Kidney (tissue), 14 donors: ENCODE measurements around the gene RBMS3. TPM values are rescaled to one million over a fixed set of nuclear protein-coding genes. Genes with fewer than 3 reads are reported as not detected.

Experiments
- DNase-seq, 5 donors: peaks; one replicate each; pipeline ENCODE4 v3.0.0-alpha.2; 2013 to 2020
- FAIRE-seq: peaks from 2 replicates; lab custom pipeline; 2012; peaks lifted over from hg19 to GRCh38; lab: Jason Lieb, UNC
- H3K27ac ChIP-seq, 2 donors: one replicate each; pipeline ENCODE4 v1.7.0; 2013; ENCODE audit warnings: low read depth in 2 of 2, low read length in 2 of 2, inconsistent platforms in 1 of 2
- H3K27me3 ChIP-seq: one replicate; pipeline ENCODE4 v1.7.1; 2013; ENCODE audit warnings: low read length, inconsistent platforms; ENCODE audit not compliant: control insufficient read depth, insufficient read depth
- H3K36me3 ChIP-seq, 3 donors: one replicate each; pipeline versions ENCODE4 v1.7.0 to v1.7.1; 2013; ENCODE audit warnings: low read length in 3 of 3, control low read depth in 1 of 3, inconsistent platforms in 1 of 3; ENCODE audit not compliant: insufficient read depth in 3 of 3, control insufficient read depth in 2 of 3
- H3K4me1 ChIP-seq, 3 donors: one replicate each; pipeline versions ENCODE4 v1.7.0 to v1.7.1; 2013; ENCODE audit warnings: low read length in 3 of 3, inconsistent platforms in 1 of 3, low read depth in 1 of 3; ENCODE audit not compliant: control insufficient read depth in 2 of 3, insufficient read depth in 2 of 3
- H3K4me3 ChIP-seq, 3 donors: one replicate each; pipeline versions ENCODE4 v1.7.0 to v1.8.1; 2013; ENCODE audit warnings: low read length in 3 of 3, control low read depth in 1 of 3, inconsistent platforms in 1 of 3
- H3K9ac ChIP-seq, 3 donors: one replicate each; pipeline versions ENCODE4 v1.7.0 to v1.7.1; 2013; ENCODE audit warnings: low read length in 3 of 3, control low read depth in 1 of 3, inconsistent platforms in 1 of 3
- H3K9me3 ChIP-seq, 3 donors: one replicate each; pipeline versions ENCODE4 v1.7.0 to v1.7.1; 2013; ENCODE audit warnings: low read length in 3 of 3, control low read depth in 1 of 3, inconsistent platforms in 1 of 3; ENCODE audit not compliant: control insufficient read depth in 2 of 3, insufficient read depth in 1 of 3
- intact Hi-C: fragments of 100-400 bp; cut with DNase I; formaldehyde crosslinking; loops from one replicate; pipeline ENCODE4 v1.11.1; 2022
- polyA plus RNA-seq: library from polyadenylated mRNA; stranded (reverse); fragments of 350-450 nt; fragmentation: Illumina TruSeq; extraction: RNeasy Lipid Tissue Mini Kit (QIAGEN cat#74804); gene quantifications from one replicate; pipeline ENCODE4 v1.2.3, GENCODE V29; 2014; ENCODE audit warnings: low read depth, low replicate concordance; ENCODE audit not compliant: insufficient read depth
- total RNA-seq: library from RNA; stranded (reverse); fragmentation: NEBNext Ultra II Directional; extraction: Animal tissue kit (Norgen Biotek cat#: 25700); gene quantifications from one replicate; pipeline ENCODE4 v1.2.1, GENCODE V29; 2021
- TF ChIP-seq, protein P1 (sequence below): IDR thresholded peaks from 3 replicates; pipeline ENCODE4 v1.5.1; 2012; ENCODE audit warnings: mild to moderate bottlenecking, moderate library complexity, borderline replicate concordance; ENCODE audit not compliant: insufficient read depth; ENCODE audit errors: extremely low read depth
- donor health status: control.
- donor health status: control.
- donor health status: control.
- donor health status: control.
- donor health status: control.
- donor health status: DM: yes; HTN: yes; CAD: no.
- donor health status: Normal renal cell carcinoma (clear cell type).

Gene RBMS3
- total and polyA plus RNA-seq, 2 donors from 2014 or later, result 3.2 to 48.8 TPM

DNA sequence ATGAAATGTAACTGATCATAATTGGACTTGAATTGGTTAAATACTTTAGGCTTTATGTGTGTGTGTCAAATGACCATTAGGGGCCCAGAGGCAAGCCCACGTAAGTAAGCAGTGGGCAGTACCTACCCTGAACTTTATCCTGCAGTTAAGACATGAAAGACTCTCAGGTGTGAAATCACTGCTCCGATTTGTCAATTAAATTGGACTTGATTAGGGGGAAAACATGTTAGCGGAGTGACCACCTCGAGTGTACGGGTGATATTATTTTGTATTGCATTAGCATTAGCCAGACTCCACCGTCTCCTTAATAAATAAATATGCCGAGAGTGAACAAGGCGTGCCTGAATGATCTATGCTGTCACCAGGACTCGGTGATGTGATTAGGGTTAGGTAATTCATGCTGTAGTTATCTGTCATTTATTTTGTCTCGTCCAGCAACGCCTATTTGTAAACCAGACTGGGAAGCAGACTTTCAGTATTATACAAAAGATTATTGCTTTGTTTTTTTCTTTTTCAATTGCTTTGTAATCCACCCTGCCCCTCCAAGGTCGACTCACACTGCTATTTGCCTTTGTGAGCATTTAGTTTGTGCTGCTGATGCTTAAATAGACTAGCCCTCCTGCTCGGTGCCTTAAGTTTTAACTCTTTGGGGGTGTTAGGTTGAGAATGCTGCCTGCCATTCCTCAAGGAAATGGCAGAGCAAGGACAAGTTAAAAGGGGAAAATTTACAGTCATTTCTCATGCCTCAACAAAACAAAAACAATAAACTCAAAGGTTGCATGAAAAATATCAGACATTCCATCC lies 1.8 kb downstream of the RBMS3 start:
- H3K4me3 ChIP-seq, result peak overlapping the region; percentile 84 to 93 (median 88)
- peak overlapping the region; percentile 68 to 89 for H3K27ac ChIP-seq
- no peaks in the 10 kb centered on the region for H3K9me3 ChIP-seq
- H3K27me3 ChIP-seq, result no peaks in the 10 kb centered on the region
- peak in 3 of 5 donors; percentile 17 to 66 (median 63) for DNase-seq
- H3K4me1 ChIP-seq, result peaks cover 0 to 2% (median 0%) of the 10 kb centered on the region in 3 donors
- H3K36me3 ChIP-seq, result no peaks in the 10 kb centered on the region
- peak overlapping the region; percentile 74 to 94 (median 85) for H3K9ac ChIP-seq
- intact Hi-C loops, result no loop called here
- FAIRE-seq, result no peak
- TF ChIP-seq, protein P1, sequence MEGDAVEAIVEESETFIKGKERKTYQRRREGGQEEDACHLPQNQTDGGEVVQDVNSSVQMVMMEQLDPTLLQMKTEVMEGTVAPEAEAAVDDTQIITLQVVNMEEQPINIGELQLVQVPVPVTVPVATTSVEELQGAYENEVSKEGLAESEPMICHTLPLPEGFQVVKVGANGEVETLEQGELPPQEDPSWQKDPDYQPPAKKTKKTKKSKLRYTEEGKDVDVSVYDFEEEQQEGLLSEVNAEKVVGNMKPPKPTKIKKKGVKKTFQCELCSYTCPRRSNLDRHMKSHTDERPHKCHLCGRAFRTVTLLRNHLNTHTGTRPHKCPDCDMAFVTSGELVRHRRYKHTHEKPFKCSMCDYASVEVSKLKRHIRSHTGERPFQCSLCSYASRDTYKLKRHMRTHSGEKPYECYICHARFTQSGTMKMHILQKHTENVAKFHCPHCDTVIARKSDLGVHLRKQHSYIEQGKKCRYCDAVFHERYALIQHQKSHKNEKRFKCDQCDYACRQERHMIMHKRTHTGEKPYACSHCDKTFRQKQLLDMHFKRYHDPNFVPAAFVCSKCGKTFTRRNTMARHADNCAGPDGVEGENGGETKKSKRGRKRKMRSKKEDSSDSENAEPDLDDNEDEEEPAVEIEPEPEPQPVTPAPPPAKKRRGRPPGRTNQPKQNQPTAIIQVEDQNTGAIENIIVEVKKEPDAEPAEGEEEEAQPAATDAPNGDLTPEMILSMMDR, result no peak

DNA sequence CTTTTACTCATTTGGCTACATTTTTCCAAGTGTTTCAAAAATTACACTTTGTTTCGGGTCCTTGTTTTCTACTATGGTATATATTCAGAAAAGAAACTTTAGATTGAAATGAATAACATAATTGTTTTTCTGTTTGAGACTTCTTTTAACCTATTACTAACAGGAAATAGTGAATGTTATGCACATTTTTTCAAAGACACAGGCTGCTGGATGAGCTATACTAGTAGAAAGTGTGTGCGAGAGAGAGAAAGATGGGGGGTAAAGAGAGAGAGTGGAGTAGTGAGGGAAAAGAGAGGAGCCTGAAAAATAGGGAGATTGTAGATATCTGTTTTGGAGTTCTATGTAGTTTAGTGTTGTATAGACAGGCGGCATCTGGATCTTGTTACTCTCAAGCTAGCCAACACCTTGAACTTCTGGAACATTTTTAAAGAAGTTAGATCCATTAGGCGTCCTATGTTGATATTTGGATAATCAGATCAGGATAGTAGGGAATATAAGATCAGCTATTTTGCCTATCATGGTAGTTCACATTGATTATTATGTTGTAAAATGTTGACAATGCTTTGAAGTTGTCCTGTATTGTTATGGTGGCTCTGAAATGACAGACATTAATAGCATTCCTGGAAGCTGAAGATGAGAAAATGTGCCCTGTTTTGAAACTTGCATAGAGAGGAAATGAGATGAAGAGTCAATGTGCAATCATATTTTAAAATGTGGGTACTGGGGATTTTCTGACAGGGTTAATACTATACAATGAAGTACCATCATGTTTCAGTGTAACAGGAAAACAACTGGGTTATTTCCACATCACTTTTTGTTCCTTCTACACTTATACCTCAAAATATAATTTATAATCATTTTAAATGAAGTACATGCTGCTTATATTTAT lies 2.6 kb downstream of the RBMS3 start:
- FAIRE-seq (no peak), DNase-seq (peak in 1 of 5 donors; percentile 36)
- Histone ChIP-seq H3K36me3 (no peaks in the 10 kb centered on the region), H3K9me3 (no peaks in the 10 kb centered on the region), H3K27me3 (no peaks in the 10 kb centered on the region), H3K27ac (peak overlapping the region; percentile 68 to 89), H3K4me3 (peak overlapping the region; percentile 84 to 93 (median 88)), H3K4me1 (peaks cover 0 to 2% (median 0%) of the 10 kb centered on the region in 3 donors), H3K9ac (peak overlapping the region; percentile 33 to 94 (median 74))
- intact Hi-C loops, result no loop called here
- TF ChIP-seq, protein P1, result no peak

GRCh38 chr3:29284497-29284896 lies 3.6 kb downstream of the RBMS3 start:
- intact Hi-C loops, result no loop called here
- Histone ChIP-seq H3K9ac (no peak overlapping the region), H3K4me3 (peak overlapping the region in 2 of 3 donors; percentile 84 to 88)

More at GRCh38 chr3:29284497-29284896, 3.6 kb downstream of the RBMS3 start:
- FAIRE-seq (peak; percentile 69), DNase-seq (no peak)
- Histone ChIP-seq H3K27ac (no peak overlapping the region), H3K36me3 (no peaks in the 10 kb centered on the region), H3K27me3 (no peaks in the 10 kb centered on the region), H3K4me1 (peaks cover 0 to 2% (median 0%) of the 10 kb centered on the region in 3 donors), H3K9me3 (no peaks in the 10 kb centered on the region)
- TF ChIP-seq, protein P1, result no peak
